Fibroblast of skin of back (primary cell): ENCODE measurements around the gene TRPM2.
A peak's percentile ranks its signal among the peaks of the same experiment; 100 is the strongest.
"Not testable (repeated sequence)": the region's sequence is repeated elsewhere in the genome, so short reads cannot be mapped to it uniquely, and the experiment has no call there.

Source experiments
- DNase-seq: peaks from one replicate; pipeline ENCODE4 v3.0.0-alpha.2; 2013

The TRPM2 gene

GRCh38 chr21:44397431-44398031 lies 44.1 kb downstream of the TRPM2 start:
- DNase-seq = no peak

DNA sequence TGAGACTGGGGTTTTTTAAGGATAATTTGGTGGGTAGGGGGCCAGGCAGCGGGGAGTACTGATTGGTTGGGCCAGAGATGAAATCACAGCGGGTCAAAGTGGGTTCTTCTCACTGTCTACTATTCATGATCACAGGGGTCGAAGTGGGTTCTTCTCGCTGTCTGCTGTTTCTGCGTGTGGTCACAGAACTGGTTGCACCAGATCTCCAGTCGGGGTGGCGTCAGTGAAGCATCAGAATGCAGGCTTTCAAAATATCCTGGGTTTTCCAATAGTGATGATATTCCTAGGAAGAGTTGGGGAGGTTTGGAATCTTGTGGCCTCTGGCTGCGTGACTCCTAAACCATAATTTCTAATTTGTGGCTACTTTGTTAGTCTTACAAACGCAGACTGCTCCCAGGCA lies 45.1 kb downstream of the TRPM2 start:
- DNase-seq = no peak

- DNase-seq = no peak
Observed at GRCh38 chr21:44399151-44399954, 45.9 kb downstream of the TRPM2 start.

DNA sequence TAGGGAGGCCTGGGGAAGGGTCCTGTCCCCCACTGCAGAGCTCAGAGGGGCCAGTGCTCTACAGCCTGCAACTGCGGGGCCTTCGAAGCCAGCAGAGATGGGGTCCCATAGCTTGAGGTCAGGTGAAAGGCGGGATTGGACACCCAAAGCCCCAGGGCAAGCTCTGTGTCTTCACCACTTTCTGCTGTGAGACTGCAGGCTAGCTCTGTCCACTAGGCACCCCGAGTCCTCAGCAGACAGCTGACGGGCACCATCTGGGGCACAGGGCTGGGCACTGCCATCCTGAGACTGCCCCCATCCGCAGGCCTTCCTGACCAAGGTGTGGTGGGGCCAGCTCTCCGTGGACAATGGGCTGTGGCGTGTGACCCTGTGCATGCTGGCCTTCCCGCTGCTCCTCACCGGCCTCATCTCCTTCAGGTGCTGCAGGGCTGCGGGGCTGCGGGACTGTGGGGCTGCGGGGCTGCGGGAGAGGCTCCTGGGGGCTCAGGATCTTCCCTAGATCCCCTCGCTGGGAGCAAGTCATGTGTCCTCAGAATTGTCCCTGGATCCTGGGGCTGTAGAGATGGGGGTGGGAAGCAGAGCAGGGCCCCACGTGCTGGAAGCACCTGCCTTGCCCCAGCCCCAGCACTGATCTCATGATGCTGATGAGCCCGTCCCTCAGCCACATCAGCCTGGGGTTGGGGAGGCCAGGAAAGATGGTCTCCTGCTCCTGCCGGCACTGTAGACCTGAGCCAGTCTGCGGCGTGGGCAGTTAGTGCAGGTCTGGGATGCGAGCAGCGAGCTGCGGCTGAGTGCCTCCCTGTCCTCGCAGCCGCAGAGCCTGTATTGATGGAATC lies 46.8 kb downstream of the TRPM2 start:
- DNase-seq = no peak

DNA sequence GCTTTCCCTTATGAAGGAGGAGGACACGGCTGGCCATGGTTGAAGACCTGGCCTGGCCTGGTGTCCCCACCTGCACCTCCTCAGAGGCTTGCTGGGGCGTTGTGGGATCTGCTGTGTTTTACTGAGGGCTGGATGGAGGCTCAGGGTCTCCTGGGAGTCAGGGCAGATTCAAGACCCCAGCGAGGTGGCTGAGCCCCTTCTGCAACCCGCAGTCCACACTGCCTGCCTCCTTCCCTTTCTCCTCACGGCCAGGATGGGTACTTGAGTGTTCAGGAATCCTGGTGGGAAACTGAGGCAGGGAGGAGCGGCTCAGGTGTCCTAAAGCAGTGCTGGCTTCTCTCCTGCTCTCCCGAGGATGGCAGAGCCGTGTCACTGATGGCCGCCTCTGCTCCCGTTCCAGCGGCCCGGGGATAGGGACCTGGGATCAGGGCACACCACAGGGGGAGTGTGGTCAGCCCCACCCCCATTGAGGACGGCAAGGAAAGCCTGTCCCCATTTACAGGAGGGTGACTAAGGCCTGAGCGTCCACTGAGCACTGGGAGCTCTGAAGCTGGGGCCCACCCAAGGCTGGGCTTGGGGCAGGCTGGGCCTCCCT lies 47.5 kb downstream of the TRPM2 start:
- no peak for DNase-seq

GRCh38 chr21:44401386-44402160 lies 48.2 kb downstream of the TRPM2 start:
- no peak for DNase-seq

GRCh38 chr21:44402323-44403105 lies 49.1 kb downstream of the TRPM2 start:
- DNase-seq = no peak

- no peak for DNase-seq
Observed at GRCh38 chr21:44403106-44404020, 49.9 kb downstream of the TRPM2 start.

DNA sequence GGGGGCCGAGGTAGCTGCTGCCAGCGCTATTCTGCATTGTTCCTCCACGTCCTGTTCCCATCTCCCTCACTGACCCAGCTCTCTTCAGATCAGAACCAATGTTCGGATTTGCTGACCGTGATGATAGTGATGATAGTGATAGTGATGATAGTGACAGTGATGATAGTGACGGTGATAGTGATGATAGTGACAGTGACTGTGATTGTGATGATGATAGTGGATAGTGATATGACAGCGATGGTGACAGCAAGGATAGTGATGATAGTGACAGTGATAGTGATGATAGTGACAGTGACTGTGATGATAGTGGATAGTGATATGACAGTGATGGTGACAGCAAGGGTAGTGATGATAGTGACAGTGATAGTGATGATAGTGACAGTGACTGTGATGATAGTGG lies 51.1 kb downstream of the TRPM2 start:
- not testable (repeated sequence) for DNase-seq

- DNase-seq = no peak
Observed at GRCh38 chr21:44405091-44405947, 51.9 kb downstream of the TRPM2 start.

- DNase-seq = peak; percentile 4
Observed at GRCh38 chr21:44405948-44406872, 52.8 kb downstream of the TRPM2 start.

- DNase-seq = no peak
Observed at GRCh38 chr21:44406953-44407352, 53.5 kb downstream of the TRPM2 start.

- no peak for DNase-seq
Observed at GRCh38 chr21:44407493-44407892, 54.1 kb downstream of the TRPM2 start.

GRCh38 chr21:44408226-44408625 lies 54.8 kb downstream of the TRPM2 start:
- DNase-seq = no peak

DNA sequence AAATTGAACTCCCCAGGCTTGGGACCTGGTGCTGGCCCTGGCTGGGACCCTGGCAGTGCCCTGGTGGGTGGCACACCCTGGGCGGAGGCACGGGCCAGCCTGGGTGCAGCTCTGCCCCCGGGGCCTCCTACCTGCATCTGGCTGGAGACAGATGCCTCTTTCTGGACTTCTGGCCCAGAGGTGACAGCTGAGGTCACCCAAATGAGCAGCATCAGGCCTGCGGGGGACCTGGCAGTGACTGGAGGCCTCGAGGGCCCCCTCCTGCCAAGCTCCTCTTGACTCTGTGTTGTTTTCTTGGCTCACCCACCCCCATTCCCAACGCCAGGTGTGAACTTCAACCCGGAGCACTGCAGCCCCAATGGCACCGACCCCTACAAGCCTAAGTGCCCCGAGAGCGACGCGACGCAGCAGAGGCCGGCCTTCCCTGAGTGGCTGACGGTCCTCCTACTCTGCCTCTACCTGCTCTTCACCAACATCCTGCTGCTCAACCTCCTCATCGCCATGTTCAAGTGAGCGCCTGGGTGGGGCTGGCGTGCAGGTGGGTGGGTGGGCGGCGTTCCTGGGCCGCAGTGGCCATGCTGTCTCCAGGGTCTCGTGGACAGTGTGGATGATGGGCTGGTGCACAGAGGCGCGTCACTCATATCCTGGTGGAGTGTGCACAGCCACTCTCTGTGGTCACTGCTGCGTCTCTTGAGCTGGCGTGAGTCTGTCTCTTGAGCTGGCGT lies 60.3 kb downstream of the TRPM2 start:
- no peak for DNase-seq

- no peak for DNase-seq
Observed at GRCh38 chr21:44414291-44415072, 61.1 kb downstream of the TRPM2 start.
